Tongue (tissue), 2 donors: ENCODE measurements around the gene BABAM2. TPM values are rescaled to one million over a fixed set of nuclear protein-coding genes. Genes with fewer than 3 reads are reported as not detected.
A peak's percentile ranks its signal among the peaks of the same experiment; 100 is the strongest.
"Not testable (repeated sequence)": the region's sequence is repeated elsewhere in the genome, so short reads cannot be mapped to it uniquely, and the experiment has no call there.

ENCODE experiments used
- DNase-seq: peaks from one replicate; pipeline ENCODE4 v3.0.0-alpha.2; 2015
- total RNA-seq: library from RNA; depleted of rRNA; stranded (reverse); fragments of >200 nt; gene quantifications from one replicate; pipeline ENCODE4 v1.2.3, GENCODE V29; 2014

BABAM2 gene
- total RNA-seq, 1 donor from 2014 or later: 16.1 TPM

GRCh38 chr2:28335265-28335664, 444.7 kb downstream of the BABAM2 start:
- DNase-seq: not testable (repeated sequence)

- no peak for DNase-seq
These were observed 445.1 kb downstream of the BABAM2 start for GRCh38 chr2:28335666-28336065.

- DNase-seq: peak; percentile 69
These were observed 445.9 kb downstream of the BABAM2 start for GRCh38 chr2:28336264-28336980.

- no peak for DNase-seq
These were observed 446.6 kb downstream of the BABAM2 start for GRCh38 chr2:28336982-28337627.

GRCh38 chr2:28338046-28338817, 447.7 kb downstream of the BABAM2 start:
- peak; percentile 89 for DNase-seq

GRCh38 chr2:28338831-28339321, 448.3 kb downstream of the BABAM2 start:
- DNase-seq: no peak

- no peak for DNase-seq
These were observed 449.1 kb downstream of the BABAM2 start for GRCh38 chr2:28339516-28340175.

- no peak for DNase-seq
These were observed 450.0 kb downstream of the BABAM2 start for GRCh38 chr2:28340312-28341202.

GRCh38 chr2:28341208-28341891, 450.8 kb downstream of the BABAM2 start:
- DNase-seq: no peak

GRCh38 chr2:28342081-28342967, 451.8 kb downstream of the BABAM2 start:
- DNase-seq: no peak

- DNase-seq: no peak
These were observed 452.8 kb downstream of the BABAM2 start for GRCh38 chr2:28343184-28343942.

- no peak for DNase-seq
These were observed 453.6 kb downstream of the BABAM2 start for GRCh38 chr2:28343971-28344715.

- DNase-seq: peak; percentile 63
These were observed 454.3 kb downstream of the BABAM2 start for GRCh38 chr2:28344756-28345373.

GRCh38 chr2:28345619-28346018, 455.1 kb downstream of the BABAM2 start:
- peak; percentile 71 for DNase-seq

GRCh38 chr2:28346587-28346986, 456.1 kb downstream of the BABAM2 start:
- peak; percentile 97 for DNase-seq

- DNase-seq: no peak
These were observed 456.7 kb downstream of the BABAM2 start for GRCh38 chr2:28347193-28347592.

- DNase-seq: no peak
These were observed 457.1 kb downstream of the BABAM2 start for GRCh38 chr2:28347596-28347995.

GRCh38 chr2:28348149-28348567, 457.6 kb downstream of the BABAM2 start:
- no peak for DNase-seq
